LNCaP clone FGC (cell line): ENCODE results near the gene UGT1A3.
A peak's percentile ranks its signal among the peaks of the same experiment; 100 is the strongest.

Source experiments
- DNase-seq: peaks from one replicate; pipeline ENCODE4 v3.0.0-alpha.2; 2011; ENCODE audit warnings: low read depth
- H3K4me3 ChIP-seq: 2 replicates; pipeline ENCODE4 v1.5.1; 2011; ENCODE audit warnings: mild to moderate bottlenecking, low read depth, low read length, control low read depth
- TF ChIP-seq, protein P1 (sequence below): IDR thresholded peaks from 2 replicates; pipeline ENCODE4 v1.5.1; 2012; ENCODE audit warnings: mild to moderate bottlenecking; ENCODE audit not compliant: control insufficient read depth, insufficient read depth; ENCODE audit errors: extremely low read depth

Gene UGT1A3

DNA sequence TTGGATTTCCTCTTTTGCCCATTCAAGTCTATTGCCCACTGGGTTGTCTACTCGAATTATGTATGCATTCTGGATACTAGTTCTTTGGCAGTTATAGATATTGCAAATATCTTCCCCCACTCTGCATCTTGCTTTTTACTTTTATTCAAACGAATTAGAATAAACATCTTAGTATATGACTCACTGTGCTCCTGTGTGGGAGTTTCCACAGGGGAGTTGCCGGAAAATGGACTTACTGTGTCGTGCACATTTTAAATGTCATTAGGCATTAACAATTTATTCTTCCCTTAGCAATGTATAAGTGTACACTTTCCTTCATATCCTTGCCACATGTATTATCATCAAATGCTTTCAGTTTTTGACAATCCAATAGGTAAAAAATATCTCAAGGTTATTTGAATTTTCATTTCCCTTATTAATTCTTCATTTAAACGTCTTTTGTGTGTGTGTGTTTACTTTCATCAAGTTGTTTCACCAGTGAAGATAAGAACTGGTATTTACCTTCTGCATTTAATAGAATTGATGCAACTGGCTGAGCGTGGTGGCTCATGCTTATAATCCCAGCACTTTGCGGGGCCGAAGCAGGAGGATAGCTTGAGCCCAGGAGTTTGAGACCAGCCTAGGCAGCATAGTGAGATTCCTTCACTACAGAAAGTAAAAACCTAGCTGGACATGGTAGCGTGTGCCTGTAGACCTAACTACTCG lies 20.8 kb upstream of the UGT1A3 start:
- H3K4me3 ChIP-seq, result no peak overlapping the region
- DNase-seq, result peak; percentile 22
- TF ChIP-seq, protein P1, sequence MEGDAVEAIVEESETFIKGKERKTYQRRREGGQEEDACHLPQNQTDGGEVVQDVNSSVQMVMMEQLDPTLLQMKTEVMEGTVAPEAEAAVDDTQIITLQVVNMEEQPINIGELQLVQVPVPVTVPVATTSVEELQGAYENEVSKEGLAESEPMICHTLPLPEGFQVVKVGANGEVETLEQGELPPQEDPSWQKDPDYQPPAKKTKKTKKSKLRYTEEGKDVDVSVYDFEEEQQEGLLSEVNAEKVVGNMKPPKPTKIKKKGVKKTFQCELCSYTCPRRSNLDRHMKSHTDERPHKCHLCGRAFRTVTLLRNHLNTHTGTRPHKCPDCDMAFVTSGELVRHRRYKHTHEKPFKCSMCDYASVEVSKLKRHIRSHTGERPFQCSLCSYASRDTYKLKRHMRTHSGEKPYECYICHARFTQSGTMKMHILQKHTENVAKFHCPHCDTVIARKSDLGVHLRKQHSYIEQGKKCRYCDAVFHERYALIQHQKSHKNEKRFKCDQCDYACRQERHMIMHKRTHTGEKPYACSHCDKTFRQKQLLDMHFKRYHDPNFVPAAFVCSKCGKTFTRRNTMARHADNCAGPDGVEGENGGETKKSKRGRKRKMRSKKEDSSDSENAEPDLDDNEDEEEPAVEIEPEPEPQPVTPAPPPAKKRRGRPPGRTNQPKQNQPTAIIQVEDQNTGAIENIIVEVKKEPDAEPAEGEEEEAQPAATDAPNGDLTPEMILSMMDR, result no peak

- H3K4me3 ChIP-seq, result no peak overlapping the region
- no peak for DNase-seq
- TF ChIP-seq, protein P1, result no peak
These were observed 19.9 kb upstream of the UGT1A3 start for GRCh38 chr2:233708942-233709341.

DNA sequence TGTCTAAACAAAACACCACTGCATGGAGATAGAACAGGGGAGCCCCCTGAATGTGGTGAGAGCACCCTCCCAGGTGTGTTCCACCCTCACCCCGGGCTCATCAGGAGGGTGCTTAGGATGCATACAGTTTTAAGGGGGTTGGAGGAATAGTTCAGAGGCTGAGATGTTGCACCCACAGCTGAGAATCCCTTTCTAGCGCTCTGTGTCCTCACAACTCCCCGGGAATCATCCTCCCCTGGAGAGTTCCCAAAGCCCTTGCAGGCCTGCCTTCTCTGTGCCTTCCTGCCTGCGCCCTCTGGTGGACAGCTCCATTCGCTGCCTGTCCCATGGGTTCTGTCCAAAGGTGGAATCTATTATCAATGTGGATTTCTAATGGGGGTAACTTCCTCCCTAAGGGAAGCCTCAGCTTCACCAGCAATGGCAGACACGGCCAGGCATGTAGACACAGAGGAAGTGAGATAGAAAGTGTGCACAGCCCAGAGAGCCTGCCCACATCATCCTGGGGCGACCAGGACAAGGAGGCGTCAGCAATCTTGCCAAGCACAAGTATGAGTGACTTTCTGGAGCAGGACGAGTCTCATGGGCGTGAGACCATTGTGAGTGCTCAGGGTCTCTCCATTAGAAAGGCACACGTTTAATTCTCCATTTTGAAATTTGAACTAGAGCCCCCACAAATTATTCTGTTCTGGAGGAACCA lies 17.4 kb upstream of the UGT1A3 start:
- DNase-seq, result peak; percentile 57
- no peak overlapping the region for H3K4me3 ChIP-seq
- TF ChIP-seq, protein P1, result peak; percentile 93

DNA sequence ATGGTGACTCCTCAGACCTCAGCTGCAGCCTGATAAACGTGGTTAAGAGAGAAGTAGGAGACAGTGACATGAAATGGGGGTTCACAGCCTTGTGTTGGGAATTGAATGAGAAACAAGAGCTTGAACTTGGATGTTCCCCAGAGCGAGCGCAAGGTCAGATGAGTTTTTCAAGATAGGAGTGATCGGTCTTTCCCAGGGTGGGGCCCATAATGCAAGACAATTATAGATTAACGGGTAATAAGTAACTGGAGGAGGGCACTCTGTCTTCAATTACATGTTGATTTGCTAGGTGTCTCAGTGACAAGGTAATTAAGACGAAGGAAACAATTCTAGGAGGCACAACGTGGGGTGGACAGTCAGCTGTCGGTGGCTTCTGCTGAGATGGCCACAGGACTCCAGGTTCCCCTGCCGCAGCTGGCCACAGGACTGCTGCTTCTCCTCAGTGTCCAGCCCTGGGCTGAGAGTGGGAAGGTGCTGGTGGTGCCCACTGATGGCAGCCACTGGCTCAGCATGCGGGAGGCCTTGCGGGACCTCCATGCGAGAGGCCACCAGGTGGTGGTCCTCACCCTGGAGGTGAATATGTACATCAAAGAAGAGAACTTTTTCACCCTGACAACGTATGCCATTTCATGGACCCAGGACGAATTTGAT lies 16.1 kb upstream of the UGT1A3 start, which contains the start of gene UGT1A5:
Gene UGT1A5 (plus strand): TSS at position 297 of the 651 bp plus-strand sequence. CDS start 85 bp downstream, at position 382.
- TF ChIP-seq, protein P1, result no peak

DNA sequence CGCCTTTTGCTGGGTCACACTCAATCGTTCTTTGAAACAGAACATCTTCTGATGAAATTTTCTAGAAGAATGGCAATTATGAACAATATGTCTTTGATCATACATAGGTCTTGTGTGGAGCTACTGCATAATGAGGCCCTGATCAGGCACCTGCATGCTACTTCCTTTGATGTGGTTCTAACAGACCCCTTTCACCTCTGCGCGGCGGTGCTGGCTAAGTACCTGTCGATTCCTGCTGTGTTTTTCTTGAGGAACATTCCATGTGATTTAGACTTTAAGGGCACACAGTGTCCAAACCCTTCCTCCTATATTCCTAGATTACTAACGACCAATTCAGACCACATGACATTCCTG lies 15.6 kb upstream of the UGT1A3 start:
- TF ChIP-seq, protein P1, result no peak
- DNase-seq, result no peak

More for the DNA sequence above, 16.1 kb upstream of the UGT1A3 start, which contains the start of gene UGT1A5:
- no peak within 1 kb of the TSS for H3K4me3 ChIP-seq
- DNase-seq, result no peak

DNA sequence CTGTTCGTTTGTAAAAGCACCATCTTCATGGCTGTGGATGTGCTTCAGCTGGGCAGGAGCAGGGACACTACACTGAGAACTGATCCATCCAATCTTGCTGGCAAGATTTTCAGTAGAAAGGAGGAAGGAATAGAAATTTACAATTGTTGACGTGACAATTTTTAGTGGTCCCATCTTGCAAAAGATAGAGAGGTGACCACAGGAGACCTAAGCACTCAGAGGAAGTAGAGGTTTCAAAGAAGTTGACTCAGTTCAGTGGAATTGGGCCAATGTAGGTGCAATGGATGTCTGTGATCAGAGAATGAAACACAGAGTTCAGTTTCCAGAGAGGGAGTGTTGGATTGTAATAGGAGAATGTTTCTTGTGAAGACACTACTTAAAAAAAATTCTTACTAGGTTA lies 14.7 kb upstream of the UGT1A3 start:
- TF ChIP-seq, protein P1, result no peak
- DNase-seq, result no peak
- no peak overlapping the region for H3K4me3 ChIP-seq

More for the DNA sequence above, 15.6 kb upstream of the UGT1A3 start:
- no peak overlapping the region for H3K4me3 ChIP-seq
